Measurements from ENCODE around the gene DCTN4. TPM values are rescaled to one million over a fixed set of nuclear protein-coding genes. Genes with fewer than 3 reads are reported as not detected.

Gene DCTN4
- total and polyA plus RNA-seq, 2 of the 8 experiments (the other 6 are each of a cell fraction or from before 2014, with no cell fraction given): 20.5 to 42.7 TPM

DNA sequence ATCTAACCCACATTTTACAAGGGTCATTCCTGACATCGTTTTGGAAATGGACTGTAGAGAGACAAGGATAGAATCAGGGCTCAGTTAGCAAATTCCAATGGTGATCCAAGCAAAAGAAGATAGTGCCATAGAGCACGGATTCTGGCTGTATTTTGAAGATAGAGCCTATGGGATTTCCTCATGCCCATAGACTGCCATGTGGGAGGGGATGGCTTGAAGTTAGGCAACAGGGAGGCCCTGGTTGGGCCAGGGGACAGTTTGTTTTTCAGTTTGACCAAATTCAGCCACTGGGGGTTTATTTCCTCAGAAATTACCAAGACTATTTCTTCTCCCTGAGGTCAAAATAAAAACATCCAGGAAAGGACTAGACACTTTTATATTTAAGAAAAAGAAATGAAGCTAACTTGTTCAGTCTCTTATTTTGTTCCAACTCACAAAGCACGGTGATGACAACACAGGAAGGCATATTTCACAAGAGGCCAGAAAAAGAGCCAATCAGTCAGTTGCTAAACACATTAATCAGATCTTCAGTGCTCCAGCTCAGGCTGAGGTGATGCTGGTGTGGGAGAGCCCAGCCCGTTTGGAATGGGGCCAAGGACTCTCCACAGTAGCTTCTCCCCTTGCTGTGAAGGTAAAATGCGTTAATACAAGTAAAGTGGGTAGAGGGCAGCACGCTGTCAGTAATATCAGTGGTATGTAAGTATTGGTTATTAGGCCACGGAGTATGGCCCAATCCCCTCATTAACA lies 4.4 kb upstream of the DCTN4 start (continued):
- TF ChIP-seq CHD7 (IDR thresholded peaks at IDR 0.05; ENCODE audit: insufficient replicate concordance, low read length) (no peak), EP300 (IDR thresholded peaks at IDR 0.05; ENCODE audit: borderline replicate concordance in 1 of 2, low read depth in 2 of 2, low read length in 2 of 2) (no peak), RNF2 (IDR thresholded peaks at IDR 0.05; ENCODE audit: borderline replicate concordance, low read depth, low read length, missing control alignments, poor library complexity, severe bottlenecking) (no peak), POLR2AphosphoS5 (IDR thresholded peaks at IDR 0.05; ENCODE audit: low read depth, low read length) (no peak), BRCA1 (IDR thresholded peaks at IDR 0.05; ENCODE audit: low read depth, low read length) (no peak), CBX5 (IDR thresholded peaks at IDR 0.05; ENCODE audit: low read depth, low read length) (no peak), SP4 (IDR thresholded peaks at IDR 0.05; ENCODE audit: low read length) (no peak)

All from H1 (cell line).